ENCODE results near the gene FAHD2A. TPM values are rescaled to one million over a fixed set of nuclear protein-coding genes. Genes with fewer than 3 reads are reported as not detected.
"Not testable (repeated sequence)": the region's sequence is repeated elsewhere in the genome, so short reads cannot be mapped to it uniquely, and the experiment has no call there.

Gene FAHD2A
- total RNA-seq, 4 donors from 2014 or later: 10.7 to 112 (median 87.1) TPM

- H3K4me1 ChIP-seq: peaks cover 0 to 17% (median 0%) of the 10 kb centered on the region in 4 donors
These were observed 3.4 kb upstream of the FAHD2A start for GRCh38 chr2:95399061-95399460.

GRCh38 chr2:95401480-95401879, 1.0 kb upstream of the FAHD2A start:
- peaks cover 0 to 20% (median 0%) of the 10 kb centered on the region in 4 donors for H3K4me1 ChIP-seq
- H3K9me3 ChIP-seq: no peaks in the 10 kb centered on the region
- H3K27me3 ChIP-seq: no peaks in the 10 kb centered on the region
- H3K4me3 ChIP-seq: peak overlapping the region; percentile 67 to 88 (median 76)
- H3K27ac ChIP-seq: peak overlapping the region in 2 of 4 donors; percentile 86 to 90
- H3K36me3 ChIP-seq: no peaks in the 10 kb centered on the region
- DNase-seq: no peak
- no peak for TF ChIP-seq POLR2A (IDR thresholded peaks at IDR 0.05)
- TF ChIP-seq CTCF (IDR thresholded peaks at IDR 0.05): no peak

More at GRCh38 chr2:95399061-95399460, 3.4 kb upstream of the FAHD2A start:
- H3K36me3 ChIP-seq: no peaks in the 10 kb centered on the region
- H3K27ac ChIP-seq: no peak overlapping the region
- H3K4me3 ChIP-seq: no peak overlapping the region
- no peaks in the 10 kb centered on the region for H3K9me3 ChIP-seq
- no peak for DNase-seq
- TF ChIP-seq CTCF (IDR thresholded peaks at IDR 0.05) (no peak), POLR2A (IDR thresholded peaks at IDR 0.05) (no peak)
- H3K27me3 ChIP-seq: no peaks in the 10 kb centered on the region

- DNase-seq: peak; percentile 16 to 68 (median 57)
These were observed 521 bp upstream of the FAHD2A start for GRCh38 chr2:95402004-95402369.

GRCh38 chr2:95403204-95403721, 755 bp downstream of the FAHD2A start:
- not testable (repeated sequence) for H3K36me3 ChIP-seq, H3K9me3 ChIP-seq, H3K27me3 ChIP-seq
- Histone ChIP-seq H3K4me1 (peaks cover 0 to 20% (median 0%) of the 10 kb centered on the region in 4 donors), H3K4me3 (peak overlapping the region; percentile 67 to 88 (median 76)), H3K27ac (peak overlapping the region; percentile 68 to 90 (median 83))
- DNase-seq: peak in 1 of 3 donors; percentile 66
- peak in 3 of 6 experiments; percentile 40 to 58 (median 55) for TF ChIP-seq CTCF (IDR thresholded peaks at IDR 0.05)
- TF ChIP-seq POLR2A (IDR thresholded peaks at IDR 0.05): peak in 1 of 2 donors; percentile 24

More at GRCh38 chr2:95402004-95402369, 521 bp upstream of the FAHD2A start:
- Histone ChIP-seq H3K27ac (peak overlapping the region; percentile 68 to 90 (median 83)), H3K4me1 (peaks cover 0 to 20% (median 0%) of the 10 kb centered on the region in 4 donors), H3K4me3 (peak overlapping the region; percentile 67 to 88 (median 76))
- H3K36me3 ChIP-seq, H3K27me3 ChIP-seq, H3K9me3 ChIP-seq: not testable (repeated sequence)
- TF ChIP-seq CTCF (IDR thresholded peaks at IDR 0.05): peak in 2 of 6 experiments; percentile 14 to 17

GRCh38 chr2:95403824-95404223, 1.3 kb downstream of the FAHD2A start:
- not testable (repeated sequence) for H3K36me3 ChIP-seq, H3K9me3 ChIP-seq, DNase-seq, H3K27me3 ChIP-seq
- H3K4me3 ChIP-seq: peak overlapping the region in 2 of 4 donors; percentile 67 to 88
- H3K4me1 ChIP-seq: peaks cover 0 to 20% (median 0%) of the 10 kb centered on the region in 4 donors
- peak overlapping the region in 1 of 4 donors; percentile 90 for H3K27ac ChIP-seq

GRCh38 chr2:95404676-95405075, 2.2 kb downstream of the FAHD2A start:
- not testable (repeated sequence) for DNase-seq, H3K9me3 ChIP-seq, H3K27me3 ChIP-seq, H3K27ac ChIP-seq, H3K36me3 ChIP-seq, H3K4me3 ChIP-seq
- peaks cover 0 to 20% (median 0%) of the 10 kb centered on the region in 4 donors for H3K4me1 ChIP-seq

- H3K4me3 ChIP-seq, H3K27me3 ChIP-seq, H3K4me1 ChIP-seq, DNase-seq, H3K9me3 ChIP-seq, H3K27ac ChIP-seq: not testable (repeated sequence)
- H3K36me3 ChIP-seq: peaks cover 0 to 14% (median 0%) of the 10 kb centered on the region in 3 donors
These were observed 8.7 kb downstream of the FAHD2A start for GRCh38 chr2:95411239-95411638.

Data from Peyer's patch (tissue), 4 donors.